IMR-90 (cell line): Measurements from ENCODE around the gene GAS7. TPM values are rescaled to one million over a fixed set of nuclear protein-coding genes. Genes with fewer than 3 reads are reported as not detected.

ENCODE experiments used
- ATAC-seq: fragments of 200-7000 bp; cut with Tn5 transposase; 2 replicates; pipeline ENCODE4 v1.9.1; 2020; ENCODE audit warnings: low read depth, mild to moderate bottlenecking, moderate library complexity
- BruUV-seq: library from RNA; stranded (reverse); fragments of 400-500 nt; replicated peaks from 2 replicates; lab custom pipeline; 2021; lab: Mats Ljungman, UMichigan
- CTCF ChIA-PET: fragments of 300-600 bp; formaldehyde crosslinking; extraction: SDS; loops from one replicate; lab custom pipeline; 2021; ENCODE audit warnings: antibody characterized with exemption; lab: Yijun Ruan, JAX
- POLR2A ChIA-PET: fragments of 300-600 bp; sonication (Branson Sonifier 250); formaldehyde crosslinking; loops from one replicate; lab custom pipeline; 2022; ENCODE audit warnings: antibody characterized with exemption; ENCODE audit not compliant: unreplicated experiment; lab: Charles Lee
- DNase-seq: peaks from one replicate; pipeline ENCODE4 v3.0.0; 2013
- H2AFZ ChIP-seq: replicated peaks from 2 replicates; pipeline ENCODE3; 2013; ENCODE audit warnings: low read length, mild to moderate bottlenecking; ENCODE audit not compliant: poor library complexity
- H2AK5ac ChIP-seq: 2 replicates; pipeline ENCODE4 v1.6.1; 2013; ENCODE audit warnings: low read depth, low read length, inconsistent platforms
- H2AK9ac ChIP-seq: replicated peaks from 2 replicates; pipeline ENCODE3; 2013; ENCODE audit warnings: mild to moderate bottlenecking, low read depth, low read length, moderate library complexity; ENCODE audit not compliant: poor library complexity
- H2BK120ac ChIP-seq: 2 replicates; pipeline ENCODE4 v1.6.1; 2013; ENCODE audit warnings: low read depth, low read length, inconsistent platforms
- H2BK15ac ChIP-seq: 3 replicates; pipeline ENCODE4 v1.6.1; 2013; ENCODE audit warnings: low read depth, low read length, inconsistent platforms
- H2BK20ac ChIP-seq: 2 replicates; pipeline ENCODE4 v1.6.1; 2013; ENCODE audit warnings: low read depth, mild to moderate bottlenecking, inconsistent platforms, low read length, moderate library complexity
- H2BK5ac ChIP-seq: 2 replicates; pipeline ENCODE4 v1.6.1; 2013; ENCODE audit warnings: mild to moderate bottlenecking, low read depth, low read length, inconsistent platforms; ENCODE audit not compliant: poor library complexity, severe bottlenecking
- H3K14ac ChIP-seq: replicated peaks from 2 replicates; pipeline ENCODE4 v1.6.1; 2013; ENCODE audit warnings: low read depth, low read length, inconsistent platforms
- H3K18ac ChIP-seq: 2 replicates; pipeline ENCODE4 v1.6.1; 2013; ENCODE audit warnings: low read depth, low read length, control low read depth
- H3K23ac ChIP-seq: 2 replicates; pipeline ENCODE4 v1.6.1; 2013; ENCODE audit warnings: low read depth, low read length, inconsistent platforms
- H3K27ac ChIP-seq: 2 replicates; pipeline ENCODE4 v1.5.1; 2013; ENCODE audit warnings: mild to moderate bottlenecking, control low read depth, low read length; ENCODE audit not compliant: insufficient read depth
- H3K27me3 ChIP-seq: 2 replicates; pipeline ENCODE4 v1.6.1; 2013; ENCODE audit warnings: low read length; ENCODE audit not compliant: control insufficient read depth, insufficient read depth
- H3K36me3 ChIP-seq: 2 replicates; pipeline ENCODE4 v1.6.1; 2013; ENCODE audit warnings: low read length, mixed read lengths; ENCODE audit not compliant: control insufficient read depth, insufficient read depth
- H3K4ac ChIP-seq: 2 replicates; pipeline ENCODE4 v1.6.1; 2013; ENCODE audit warnings: low read depth, low read length, inconsistent platforms
- H3K4me1 ChIP-seq: 2 replicates; pipeline ENCODE4 v1.6.1; 2013; ENCODE audit warnings: low read length, mixed read lengths; ENCODE audit not compliant: control insufficient read depth, insufficient read depth
- H3K4me2 ChIP-seq: 2 replicates; pipeline ENCODE4 v1.6.1; 2013; ENCODE audit warnings: low read depth, mild to moderate bottlenecking, control low read depth, low read length, moderate library complexity
- H3K4me3 ChIP-seq: 2 replicates; pipeline ENCODE4 v1.5.1; 2013; ENCODE audit warnings: low read depth, mild to moderate bottlenecking, control low read depth, low read length, moderate library complexity; ENCODE audit not compliant: insufficient read depth
- H3K56ac ChIP-seq: 2 replicates; pipeline ENCODE4 v1.6.1; 2013; ENCODE audit warnings: low read length, inconsistent platforms; ENCODE audit not compliant: insufficient read depth; ENCODE audit errors: extremely low read depth
- H3K79me1 ChIP-seq, 2 experiments: 2 replicates each; pipeline ENCODE4 v1.6.1; 2013; ENCODE audit warnings: low read length in 2 of 2, inconsistent platforms in 1 of 2, low read depth in 1 of 2
- H3K9ac ChIP-seq: 2 replicates; pipeline ENCODE4 v1.6.1; 2013; ENCODE audit warnings: low read depth, low read length, control low read depth
- H3K9me1 ChIP-seq: 2 replicates; pipeline ENCODE4 v1.6.1; 2013; ENCODE audit warnings: low read length, inconsistent platforms; ENCODE audit not compliant: insufficient read depth
- H3K9me3 ChIP-seq: 2 replicates; pipeline ENCODE4 v1.6.1; 2013; ENCODE audit warnings: low read length; ENCODE audit not compliant: control insufficient read depth, insufficient read depth
- H4K20me1 ChIP-seq: 2 replicates; pipeline ENCODE4 v1.6.1; 2013; ENCODE audit warnings: low read length, inconsistent platforms; ENCODE audit not compliant: insufficient read depth
- H4K5ac ChIP-seq: 2 replicates; pipeline ENCODE4 v1.6.1; 2013; ENCODE audit warnings: mild to moderate bottlenecking, low read depth, low read length, control low read depth
- H4K8ac ChIP-seq, 2 experiments: 2 replicates each; pipeline ENCODE4 v1.6.1; 2013; ENCODE audit warnings: low read depth in 2 of 2, low read length in 2 of 2, control low read depth in 1 of 2, inconsistent platforms in 1 of 2
- H4K91ac ChIP-seq: 2 replicates; pipeline ENCODE4 v1.6.1; 2013; ENCODE audit warnings: low read depth, low read length, inconsistent platforms; ENCODE audit not compliant: insufficient read depth
- CHD1 ChIP-seq: IDR thresholded peaks from 2 replicates; pipeline ENCODE4 v1.6.1; 2012; ENCODE audit warnings: low read depth, low read length, improper control_type of control experiment
- MAFK ChIP-seq: IDR thresholded peaks from 2 replicates; pipeline ENCODE4 v1.6.1; 2012; ENCODE audit warnings: low read depth, low read length, improper control_type of control experiment
- POLR2A ChIP-seq: IDR thresholded peaks from 2 replicates; pipeline ENCODE4 v1.6.1; 2012; ENCODE audit warnings: mild to moderate bottlenecking, low read depth, low read length
- RAD21 ChIP-seq: IDR thresholded peaks from 2 replicates; pipeline ENCODE4 v1.6.1; 2012; ENCODE audit warnings: low read length, improper control_type of control experiment
- WGBS, 2 experiments: methylation state at CpG; one replicate each; pipeline versions ENCODE4 v1.1.5 to v1.1.7; 2013; ENCODE audit warnings: missing lambda C conversion rate in 2 of 2; ENCODE audit not compliant: insufficient read length in 1 of 2; ENCODE audit errors: extremely low coverage in 2 of 2; 5-methylcytosine and 5-hydroxymethylcytosine counted together
- dilution Hi-C: fragments of 300-500 bp; cut with HindIII; formaldehyde crosslinking; loops from one replicate; pipeline ENCODE4 v1.14.3; 2018; ENCODE audit warnings: low sequenced_read_pairs; ENCODE audit not compliant: unreplicated experiment
- in situ Hi-C: fragments of 300-500 bp; cut with MboI; formaldehyde crosslinking; loops from 3 replicates; pipeline ENCODE4 v1.14.3; 2019; ENCODE audit warnings: low sequenced_read_pairs, inconsistent platforms, mixed read lengths
- intact Hi-C: fragments of 100-400 bp; cut with micrococcal nuclease; formaldehyde crosslinking; loops from 2 replicates; pipeline ENCODE4 v1.10.0; 2022
- polyA plus RNA-seq, 3 experiments: library from polyadenylated mRNA; depleted of rRNA; stranded (reverse); fragments of >200 nt; gene quantifications; 2 replicates each; pipeline ENCODE4 v1.2.3, GENCODE V29; 2012; ENCODE audit warnings: low replicate concordance in 1 of 3
- total RNA-seq: library from RNA; depleted of rRNA; stranded (reverse); fragments of >200 nt; gene quantifications from 2 replicates; pipeline ENCODE4 v1.2.3, GENCODE V29; 2012

The GAS7 gene
- total and polyA plus RNA-seq, 2 of the 4 experiments (the other 2 are of a cell fraction): 4.6 to 5.0 TPM

- Histone ChIP-seq H3K9ac (no peak overlapping the region), H3K4ac (no peak overlapping the region), H3K4me3 (no peak overlapping the region), H2BK120ac (no peak overlapping the region), H3K79me1 (no peaks in the 10 kb centered on the region), H3K4me2 (no peak overlapping the region), H4K20me1 (no peaks in the 10 kb centered on the region), H3K56ac (no peak overlapping the region), H2AFZ (no peak overlapping the region), H3K27me3 (no peaks in the 10 kb centered on the region), H2AK5ac (no peak overlapping the region), H2AK9ac (no peak overlapping the region), H4K5ac (no peak overlapping the region), H4K91ac (no peak overlapping the region), H3K36me3 (no peaks in the 10 kb centered on the region), H3K9me1 (peaks cover 2% of the 10 kb centered on the region; the same call in 1 of the 2 replicates), H2BK15ac (no peak overlapping the region), H3K18ac (no peak overlapping the region), H3K14ac (no peak overlapping the region), H2BK20ac (no peak overlapping the region), H3K23ac (no peak overlapping the region), H3K9me3 (no peaks in the 10 kb centered on the region), H3K27ac (no peak overlapping the region), H4K8ac (no peak overlapping the region), H2BK5ac (no peak overlapping the region), H3K4me1 (peaks cover 2% of the 10 kb centered on the region; the same call in 1 of the 2 replicates)
- in situ Hi-C loops: no loop called here
- ATAC-seq: no peak
- no peak for DNase-seq
- dilution Hi-C loops: no loop called here
- no TSS peak for BruUV-seq
- ChIA-PET CTCF (no interaction called here), POLR2A (interaction anchor here (0.6 kb wide), 1 partner anchor 429 kb away, joined by 4 read pairs; no protein-coding TSS in a partner anchor)
- intact Hi-C loops: no loop called here
- TF ChIP-seq MAFK (no peak), RAD21 (no peak), CHD1 (no peak), POLR2A (no peak)
- no CpG with 5 or more reads among the region's 2 CpGs for WGBS, 2 experiments
Measured at GRCh38 chr17:10010752-10011151, 187.7 kb downstream of the GAS7 start.
